ENCODE measurements around the gene MAML2.

DNA sequence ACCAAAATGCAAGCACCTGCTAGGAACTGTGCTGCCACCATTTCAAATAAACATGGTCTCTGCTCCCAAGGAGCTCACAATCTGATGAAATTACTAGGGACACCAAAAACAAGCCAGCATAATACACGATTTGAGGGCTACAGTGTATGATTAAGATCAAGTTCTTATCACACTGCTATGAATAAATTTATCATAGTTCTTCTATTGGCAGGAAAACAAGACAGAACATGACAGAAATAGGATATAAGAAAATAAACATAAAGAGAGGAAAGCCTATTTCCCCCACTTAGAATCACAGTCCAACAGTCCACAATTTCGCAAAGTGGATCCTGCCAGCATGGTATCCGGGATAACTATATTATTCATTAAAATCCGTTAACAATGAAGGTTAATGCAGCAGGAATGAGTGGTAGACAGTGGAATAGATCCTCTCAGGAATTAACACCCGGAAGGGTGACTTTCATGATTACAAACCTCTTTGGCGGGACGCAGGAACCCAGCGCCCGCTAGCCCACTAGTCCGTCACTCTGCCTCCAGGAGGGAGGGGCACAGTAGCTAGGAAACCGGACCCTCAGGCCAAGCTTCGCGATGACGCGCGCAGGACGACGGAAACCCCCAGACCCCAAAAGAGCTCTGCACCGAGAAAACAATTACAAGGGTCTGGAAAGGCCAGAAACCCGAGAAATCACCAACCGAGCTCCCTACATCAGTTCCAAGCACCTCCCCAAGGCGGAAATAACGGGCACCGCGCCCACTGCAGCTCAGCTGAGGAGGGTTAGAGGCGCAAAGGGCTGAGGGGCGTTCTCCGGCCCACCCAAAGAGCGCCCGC, 46.1 kb upstream of the MAML2 start:
- TF ChIP-seq, protein P1, sequence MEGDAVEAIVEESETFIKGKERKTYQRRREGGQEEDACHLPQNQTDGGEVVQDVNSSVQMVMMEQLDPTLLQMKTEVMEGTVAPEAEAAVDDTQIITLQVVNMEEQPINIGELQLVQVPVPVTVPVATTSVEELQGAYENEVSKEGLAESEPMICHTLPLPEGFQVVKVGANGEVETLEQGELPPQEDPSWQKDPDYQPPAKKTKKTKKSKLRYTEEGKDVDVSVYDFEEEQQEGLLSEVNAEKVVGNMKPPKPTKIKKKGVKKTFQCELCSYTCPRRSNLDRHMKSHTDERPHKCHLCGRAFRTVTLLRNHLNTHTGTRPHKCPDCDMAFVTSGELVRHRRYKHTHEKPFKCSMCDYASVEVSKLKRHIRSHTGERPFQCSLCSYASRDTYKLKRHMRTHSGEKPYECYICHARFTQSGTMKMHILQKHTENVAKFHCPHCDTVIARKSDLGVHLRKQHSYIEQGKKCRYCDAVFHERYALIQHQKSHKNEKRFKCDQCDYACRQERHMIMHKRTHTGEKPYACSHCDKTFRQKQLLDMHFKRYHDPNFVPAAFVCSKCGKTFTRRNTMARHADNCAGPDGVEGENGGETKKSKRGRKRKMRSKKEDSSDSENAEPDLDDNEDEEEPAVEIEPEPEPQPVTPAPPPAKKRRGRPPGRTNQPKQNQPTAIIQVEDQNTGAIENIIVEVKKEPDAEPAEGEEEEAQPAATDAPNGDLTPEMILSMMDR (conservative IDR thresholded peaks at IDR 0.05; ENCODE audit: low read length): no peak
- no peak for TF ChIP-seq EZH2phosphoT487 (IDR thresholded peaks at IDR 0.05; ENCODE audit: borderline replicate concordance, low read depth, low read length)
